Adrenal gland (tissue), 12 donors: ENCODE results near the gene NEGR1. TPM values are rescaled to one million over a fixed set of nuclear protein-coding genes. Genes with fewer than 3 reads are reported as not detected.

Experiments
- DNase-seq, 7 donors: peaks; one replicate each; pipeline ENCODE4 v3.0.0-alpha.2; 2019 to 2020
- H3K27ac ChIP-seq, 5 donors: fragments of 200-600 bp; sonication (generic) in 4 of 5; 1 replicate in 3 of 5; 2 replicates in 2 of 5; pipeline versions ENCODE4 v1.5.1 to v1.8.0; 2016 to 2020; ENCODE audit warnings: mild to moderate bottlenecking in 1 of 5
- H3K27me3 ChIP-seq: fragments of 200-600 bp; 2 replicates; pipeline ENCODE4 v1.8.0; 2021
- H3K36me3 ChIP-seq, 2 donors: fragments of 200-600 bp; replicated peaks in 1 of 2; 1 replicate in 1 of 2; 2 replicates in 1 of 2; pipeline versions ENCODE4 v1.5.1 to v1.8.0; 2018 to 2022
- H3K4me1 ChIP-seq, 2 donors: fragments of 200-600 bp; replicated peaks in 1 of 2; 1 replicate in 1 of 2; 2 replicates in 1 of 2; pipeline versions ENCODE4 v1.5.1 to v1.8.0; 2018 to 2021
- H3K4me3 ChIP-seq, 4 donors: fragments of 200-600 bp; sonication (generic) in 3 of 4; one replicate each; pipeline ENCODE4 v1.5.1; 2016 to 2018
- H3K9me3 ChIP-seq, 3 donors: fragments of 200-600 bp; sonication (generic) in 1 of 3; replicated peaks in 1 of 3; 1 replicate in 2 of 3; 2 replicates in 1 of 3; pipeline versions ENCODE4 v1.5.1 to v1.8.0; 2016 to 2021
- CTCF ChIP-seq, 6 experiments: fragments of 450-650 bp in 4 of 6; fragments of 200-600 bp in 2 of 6; sonication (generic) in 1 of 6; IDR thresholded peaks; 1 replicate in 5 of 6; 2 replicates in 1 of 6; pipeline versions ENCODE4 v1.5.1 to v1.8.0; 2016 to 2021; ENCODE audit warnings: antibody characterized with exemption in 6 of 6, mild to moderate bottlenecking in 2 of 6, moderate library complexity in 1 of 6
- POLR2A ChIP-seq, 2 donors: fragments of 450-650 bp; IDR thresholded peaks; one replicate each; pipeline ENCODE4 v1.6.1; 2017; ENCODE audit warnings: antibody characterized with exemption in 2 of 2, mild to moderate bottlenecking in 2 of 2, moderate library complexity in 1 of 2
- WGBS, 4 donors: extraction: QIAGEN DNeasy Blood & Tissue Kit in 2 of 4; methylation state at CpG; one replicate each; pipeline versions ENCODE4 v1.1.5 to v1.1.7; 2013 to 2017; 5-methylcytosine and 5-hydroxymethylcytosine counted together
- intact Hi-C, 2 donors: fragments of 100-400 bp; cut with DNase I; formaldehyde crosslinking; loops; one replicate each; pipeline versions ENCODE4 v1.14.1 to v1.15.0; 2022 to 2023
- polyA plus RNA-seq, 3 donors: library from polyadenylated mRNA; stranded (reverse); fragments of 200-250 nt in 2 of 3; fragments of 350-450 nt in 1 of 3; fragmentation: Illumina TruSeq in 1 of 3; extraction: RNeasy Lipid Tissue Mini Kit (QIAGEN cat#74804) in 1 of 3; gene quantifications; one replicate each; pipeline ENCODE4 v1.2.3, GENCODE V29; 2013 to 2014
- total RNA-seq, 9 donors: library from RNA; depleted of rRNA in 4 of 9; stranded (reverse); fragments of >200 nt in 4 of 9; fragments of 120-200 nt in 1 of 9; fragmentation: NEBNext Ultra II Directional in 1 of 9; extraction: Animal tissue kit (Norgen Biotek cat#: 25700) in 1 of 9; gene quantifications; one replicate each; pipeline versions ENCODE4 v1.1.0 to v1.2.4, GENCODE V29; 2013 to 2023
- donor health status: healthy with polysubstance abuse.
- donor health status: Bipolar disorder and iron deficiency.
- donor health status: DM: yes; HTN: yes; CAD: no.
- donor health status: DM: no; HTN: no; CAD: no.
- donor health status: DM: no; HTN: no; CAD: no.
- donor health status: DM: yes; HTN: yes; CAD: no.

The NEGR1 gene
- total and polyA plus RNA-seq, 12 donors, result 1.1 to 7.4 (median 4.0) TPM

- no peaks in the 10 kb centered on the region for H3K9me3 ChIP-seq
- H3K27me3 ChIP-seq, result no peaks in the 10 kb centered on the region
- 66 to 73% (median 68%) methylated on average over 2 of the region's 2 CpGs for WGBS, 4 donors
- no peak overlapping the region for H3K4me3 ChIP-seq
- H3K36me3 ChIP-seq, result no peaks in the 10 kb centered on the region
- no peak overlapping the region for H3K27ac ChIP-seq
- intact Hi-C loops, result no loop called here
- no peak for DNase-seq
- TF ChIP-seq POLR2A (IDR thresholded peaks at IDR 0.05) (no peak), CTCF (IDR thresholded peaks at IDR 0.05) (no peak)
- H3K4me1 ChIP-seq, result no peaks in the 10 kb centered on the region
Measured at GRCh38 chr1:72100771-72101170, 181.6 kb downstream of the NEGR1 start.

GRCh38 chr1:72097851-72098570 lies 184.3 kb downstream of the NEGR1 start:
- WGBS, 4 donors, result 72 to 82% (median 79%) methylated on average over 4 of the region's 4 CpGs
- TF ChIP-seq POLR2A (IDR thresholded peaks at IDR 0.05) (no peak), CTCF (IDR thresholded peaks at IDR 0.05) (no peak)
- no peaks in the 10 kb centered on the region for H3K27me3 ChIP-seq
- no peak overlapping the region for H3K27ac ChIP-seq
- no peak for DNase-seq
- H3K36me3 ChIP-seq, result no peaks in the 10 kb centered on the region
- intact Hi-C loops, result no loop called here
- no peak overlapping the region for H3K4me3 ChIP-seq
- H3K4me1 ChIP-seq, result no peaks in the 10 kb centered on the region
- no peaks in the 10 kb centered on the region for H3K9me3 ChIP-seq

GRCh38 chr1:72094209-72094608 lies 188.1 kb downstream of the NEGR1 start:
- TF ChIP-seq CTCF (IDR thresholded peaks at IDR 0.05) (no peak), POLR2A (IDR thresholded peaks at IDR 0.05) (no peak)
- WGBS, 4 donors, result 49 to 60% (median 56%) methylated on average over 2 of the region's 2 CpGs
- no peaks in the 10 kb centered on the region for H3K9me3 ChIP-seq
- DNase-seq, result no peak
- intact Hi-C loops, result no loop called here
- no peak overlapping the region for H3K27ac ChIP-seq
- no peaks in the 10 kb centered on the region for H3K27me3 ChIP-seq
- no peaks in the 10 kb centered on the region for H3K36me3 ChIP-seq
- no peaks in the 10 kb centered on the region for H3K4me1 ChIP-seq
- H3K4me3 ChIP-seq, result no peak overlapping the region

- no peak for DNase-seq
- no peak for TF ChIP-seq POLR2A (IDR thresholded peaks at IDR 0.05)
- no peak for TF ChIP-seq CTCF (IDR thresholded peaks at IDR 0.05)
- Histone ChIP-seq H3K4me3 (no peak overlapping the region), H3K9me3 (no peaks in the 10 kb centered on the region), H3K27me3 (no peaks in the 10 kb centered on the region), H3K4me1 (no peaks in the 10 kb centered on the region), H3K36me3 (no peaks in the 10 kb centered on the region), H3K27ac (no peak overlapping the region)
- intact Hi-C loops, result no loop called here
- WGBS, 4 donors, result 61 to 72% (median 71%) methylated on average over 3 of the region's 3 CpGs
Measured at GRCh38 chr1:72086394-72086793, 195.9 kb downstream of the NEGR1 start.
